CD4-positive, alpha-beta T cell (primary cell): ENCODE results near the gene PRDM16. TPM values are rescaled to one million over a fixed set of nuclear protein-coding genes. Genes with fewer than 3 reads are reported as not detected.

Experiments
- ATAC-seq: fragments of 200-7000 bp; cut with Tn5 transposase; one replicate; pipeline ENCODE4 v1.10.0; 2022; ENCODE audit warnings: mild to moderate bottlenecking; ENCODE audit not compliant: poor library complexity
- CTCF ChIA-PET: fragments of 350-600 bp; sonication (Branson Sonifier 250); formaldehyde crosslinking; loops from one replicate; lab custom pipeline; 2021; ENCODE audit warnings: antibody characterized with exemption, inconsistent platforms; lab: Charles Lee
- POLR2A ChIA-PET: fragments of 350-600 bp; sonication (Branson Sonifier 250); formaldehyde crosslinking; loops from one replicate; lab custom pipeline; 2021; ENCODE audit warnings: antibody characterized with exemption, inconsistent platforms; lab: Charles Lee
- DNase-seq, 14 experiments: peaks; one replicate each; pipeline ENCODE4 v3.0.0-alpha.2; 2013 to 2020; ENCODE audit warnings: mixed read lengths in 2 of 14
- H3K27ac ChIP-seq, 2 donors: one replicate each; pipeline versions ENCODE4 v1.5.1 to v1.7.0; 2013; ENCODE audit warnings: low read length in 2 of 2, low read depth in 1 of 2, mild to moderate bottlenecking in 1 of 2
- H3K27me3 ChIP-seq, 2 experiments: 1 replicate in 1 of 2; 2 replicates in 1 of 2; pipeline versions ENCODE4 v1.6.1 to v1.7.0; 2013; ENCODE audit warnings: low read length in 2 of 2, control low read depth in 1 of 2, mild to moderate bottlenecking in 1 of 2, moderate library complexity in 1 of 2; ENCODE audit not compliant: insufficient read depth in 2 of 2, control insufficient read depth in 1 of 2
- H3K36me3 ChIP-seq: one replicate; pipeline ENCODE4 v1.6.1; 2013; ENCODE audit warnings: low read length, control low read depth; ENCODE audit not compliant: insufficient read depth
- H3K4me1 ChIP-seq: one replicate; pipeline ENCODE4 v1.6.1; 2013; ENCODE audit warnings: low read length, control low read depth; ENCODE audit not compliant: insufficient read depth
- H3K4me3 ChIP-seq: one replicate; pipeline ENCODE4 v1.5.1; 2013; ENCODE audit warnings: mild to moderate bottlenecking, low read length, moderate library complexity
- H3K9me3 ChIP-seq, 2 experiments: 1 replicate in 1 of 2; 2 replicates in 1 of 2; pipeline versions ENCODE4 v1.6.1 to v1.7.0; 2013; ENCODE audit warnings: low read length in 2 of 2, mild to moderate bottlenecking in 2 of 2, control low read depth in 1 of 2, moderate library complexity in 1 of 2; ENCODE audit not compliant: control insufficient read depth in 1 of 2, insufficient read depth in 1 of 2
- H3K27ac Mint-ChIP-seq: one replicate; pipeline ENCODE4 v1.8.0; 2020; ENCODE audit warnings: mixed read lengths
- H3K27me3 Mint-ChIP-seq: one replicate; pipeline ENCODE4 v1.8.0; 2021; ENCODE audit warnings: mixed read lengths
- H3K36me3 Mint-ChIP-seq: one replicate; pipeline ENCODE4 v1.8.0; 2021; ENCODE audit warnings: low read depth, mixed read lengths
- H3K4me1 Mint-ChIP-seq: one replicate; pipeline ENCODE4 v1.8.0; 2021; ENCODE audit warnings: low read depth, mixed read lengths
- H3K4me3 Mint-ChIP-seq: one replicate; pipeline ENCODE4 v1.8.0; 2020; ENCODE audit warnings: mild to moderate bottlenecking, mixed read lengths
- H3K9me3 Mint-ChIP-seq: one replicate; pipeline ENCODE4 v1.8.0; 2020; ENCODE audit warnings: mixed read lengths
- intact Hi-C, 2 experiments: fragments of 100-400 bp; cut with DNase I in 1 of 2; cut with micrococcal nuclease in 1 of 2; formaldehyde crosslinking; loops; one replicate each; pipeline versions ENCODE4 v1.15.1 to v1.9.0; 2023 to 2025; cut with DNase I, micrococcal nuclease
- total RNA-seq, 174 experiments: library from RNA in 2 of 174; stranded (reverse) in 2 of 174; gene quantifications; one replicate each; pipeline ENCODE4 v1.2.3 and lab custom pipeline; 2021 to 2026
- TF ChIP-seq, protein P1 (sequence below): fragments of 200-600 bp; IDR thresholded peaks from one replicate; pipeline ENCODE4 v1.8.0; 2022; ENCODE audit warnings: antibody characterized with exemption, mild to moderate bottlenecking

Gene PRDM16
- total RNA-seq, 2 experiments from 2014 or later, result not detected

DNA sequence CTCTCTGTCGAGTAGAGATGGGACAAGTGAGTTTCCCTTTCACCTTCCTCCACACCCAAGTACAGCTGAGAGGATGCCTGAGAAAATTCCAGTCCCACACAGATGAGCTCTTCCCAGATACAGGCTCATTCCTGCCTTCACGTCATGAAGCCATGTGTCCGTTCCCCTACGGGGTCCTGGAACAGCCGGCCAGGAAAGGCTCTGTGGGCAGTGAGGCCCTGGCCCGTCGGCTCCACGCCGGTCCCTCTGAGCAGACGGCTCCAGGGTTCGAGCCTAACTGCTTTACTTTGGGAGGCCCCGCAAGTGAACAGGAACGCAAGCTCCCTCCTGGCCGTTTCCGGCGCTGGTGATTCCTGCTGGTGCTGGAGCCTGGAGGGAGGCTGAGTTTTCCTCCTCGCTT, 328.3 kb downstream of the PRDM16 start:
- no peak overlapping the region for H3K4me3 Mint-ChIP-seq
- Histone ChIP-seq H3K27me3 (peaks cover 22 to 31% of the 10 kb centered on the region in 2 experiments), H3K4me3 (no peak overlapping the region), H3K36me3 (no peaks in the 10 kb centered on the region), H3K9me3 (peaks cover 0 to 6% of the 10 kb centered on the region in 2 experiments), H3K27ac (no peak overlapping the region), H3K4me1 (no peaks in the 10 kb centered on the region)
- TF ChIP-seq, protein P1, sequence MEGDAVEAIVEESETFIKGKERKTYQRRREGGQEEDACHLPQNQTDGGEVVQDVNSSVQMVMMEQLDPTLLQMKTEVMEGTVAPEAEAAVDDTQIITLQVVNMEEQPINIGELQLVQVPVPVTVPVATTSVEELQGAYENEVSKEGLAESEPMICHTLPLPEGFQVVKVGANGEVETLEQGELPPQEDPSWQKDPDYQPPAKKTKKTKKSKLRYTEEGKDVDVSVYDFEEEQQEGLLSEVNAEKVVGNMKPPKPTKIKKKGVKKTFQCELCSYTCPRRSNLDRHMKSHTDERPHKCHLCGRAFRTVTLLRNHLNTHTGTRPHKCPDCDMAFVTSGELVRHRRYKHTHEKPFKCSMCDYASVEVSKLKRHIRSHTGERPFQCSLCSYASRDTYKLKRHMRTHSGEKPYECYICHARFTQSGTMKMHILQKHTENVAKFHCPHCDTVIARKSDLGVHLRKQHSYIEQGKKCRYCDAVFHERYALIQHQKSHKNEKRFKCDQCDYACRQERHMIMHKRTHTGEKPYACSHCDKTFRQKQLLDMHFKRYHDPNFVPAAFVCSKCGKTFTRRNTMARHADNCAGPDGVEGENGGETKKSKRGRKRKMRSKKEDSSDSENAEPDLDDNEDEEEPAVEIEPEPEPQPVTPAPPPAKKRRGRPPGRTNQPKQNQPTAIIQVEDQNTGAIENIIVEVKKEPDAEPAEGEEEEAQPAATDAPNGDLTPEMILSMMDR, result no peak
- no peaks in the 10 kb centered on the region for H3K36me3 Mint-ChIP-seq
- ATAC-seq (no peak), DNase-seq (no peak)
- peaks cover 6% of the 10 kb centered on the region for H3K4me1 Mint-ChIP-seq
- ChIA-PET POLR2A (no interaction called here), CTCF (no interaction called here)
- H3K27me3 Mint-ChIP-seq, result peaks cover 28% of the 10 kb centered on the region
- no peak overlapping the region for H3K27ac Mint-ChIP-seq
- H3K9me3 Mint-ChIP-seq, result no peaks in the 10 kb centered on the region
- intact Hi-C loops, result no loop called here

DNA sequence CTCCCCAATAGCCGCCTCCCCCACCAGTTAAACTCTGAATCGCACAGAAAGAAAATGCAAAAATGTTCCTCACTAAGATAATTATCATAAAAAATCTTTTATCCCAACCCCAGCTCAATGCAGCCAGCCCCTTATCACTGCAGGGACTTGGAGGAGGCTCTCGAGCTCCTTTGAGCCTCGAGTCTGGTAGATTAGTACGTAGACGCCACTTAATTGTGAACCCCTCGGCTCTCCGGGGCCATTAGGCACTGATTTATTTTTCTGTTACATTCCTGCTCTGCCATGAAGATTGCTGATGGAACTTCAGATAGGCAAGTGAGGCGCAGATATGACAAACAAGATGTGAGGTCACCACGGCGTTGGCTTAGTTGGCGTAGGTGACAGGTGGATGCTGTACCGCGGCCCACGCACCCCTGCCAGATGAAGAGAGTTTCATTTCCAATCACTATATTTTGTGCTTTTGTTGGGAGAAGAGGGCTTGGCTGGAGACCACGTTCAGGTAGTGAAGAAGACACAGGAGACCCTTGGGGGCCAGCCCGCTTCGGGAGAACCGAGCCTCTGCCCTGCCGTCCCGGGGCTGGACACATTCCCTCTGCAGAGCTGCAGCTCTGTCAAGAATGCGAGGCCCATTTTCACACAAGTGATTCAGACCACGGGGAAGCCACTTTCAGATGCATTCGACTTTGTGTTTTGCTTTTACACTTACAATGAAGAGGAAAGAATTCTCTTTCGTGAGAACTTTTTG, 329.6 kb downstream of the PRDM16 start:
- POLR2A ChIA-PET, result no interaction called here
- DNase-seq, result no peak
- no peaks in the 10 kb centered on the region for H3K9me3 Mint-ChIP-seq

GRCh38 chr1:3399732-3400131, 330.7 kb downstream of the PRDM16 start:
- no peaks in the 10 kb centered on the region for H3K9me3 Mint-ChIP-seq
- Histone ChIP-seq H3K36me3 (no peaks in the 10 kb centered on the region), H3K27me3 (peaks cover 10 to 14% of the 10 kb centered on the region in 2 experiments), H3K9me3 (peaks cover 0 to 6% of the 10 kb centered on the region in 2 experiments), H3K4me3 (no peak overlapping the region), H3K27ac (no peak overlapping the region), H3K4me1 (no peaks in the 10 kb centered on the region)
- intact Hi-C loops, result no loop called here
- POLR2A ChIA-PET, result no interaction called here
- DNase-seq (no peak), ATAC-seq (no peak)
- TF ChIP-seq, protein P1, result no peak
- no peaks in the 10 kb centered on the region for H3K36me3 Mint-ChIP-seq
- no peak overlapping the region for H3K27ac Mint-ChIP-seq
- no peak overlapping the region for H3K4me3 Mint-ChIP-seq
- CTCF ChIA-PET, result no interaction called here
- no peaks in the 10 kb centered on the region for H3K4me1 Mint-ChIP-seq
- peaks cover 13% of the 10 kb centered on the region for H3K27me3 Mint-ChIP-seq

More for the DNA sequence above, 329.6 kb downstream of the PRDM16 start:
- no peak for ATAC-seq
- H3K36me3 ChIP-seq, result no peaks in the 10 kb centered on the region
- peaks cover 10 to 20% of the 10 kb centered on the region in 2 experiments for H3K27me3 ChIP-seq
- intact Hi-C loops, result no loop called here
- H3K4me3 ChIP-seq, result no peak overlapping the region
- Mint-ChIP-seq H3K27me3 (peaks cover 16% of the 10 kb centered on the region), H3K4me3 (no peak overlapping the region), H3K36me3 (no peaks in the 10 kb centered on the region), H3K4me1 (no peaks in the 10 kb centered on the region), H3K27ac (no peak overlapping the region)
- H3K4me1 ChIP-seq, result no peaks in the 10 kb centered on the region
- CTCF ChIA-PET, result no interaction called here
- peaks cover 0 to 6% of the 10 kb centered on the region in 2 experiments for H3K9me3 ChIP-seq
- H3K27ac ChIP-seq, result no peak overlapping the region
- TF ChIP-seq, protein P1, result no peak
